ENCODE results near the gene KRTAP10-10.
"Not testable (repeated sequence)": the region's sequence is repeated elsewhere in the genome, so short reads cannot be mapped to it uniquely, and the experiment has no call there.

KRTAP10-10 gene

GRCh38 chr21:44637018-44637850 is at the start of gene KRTAP10-10:
Gene KRTAP10-10 (plus strand): TSS chr21:44637356. CDS start chr21:44637418, 62 bp downstream.
- DNase-seq (ENCODE audit: insufficient read length, low spot score) (no peak), FAIRE-seq (no peak)

GRCh38 chr21:44589094-44589493 is 48.1 kb upstream of the KRTAP10-10 start:
- DNase-seq (ENCODE audit: insufficient read length, low spot score) (no peak), FAIRE-seq (no peak)

GRCh38 chr21:44589586-44590305 is 47.4 kb upstream of the KRTAP10-10 start:
- FAIRE-seq (no peak), DNase-seq (ENCODE audit: insufficient read length, low spot score) (no peak)

GRCh38 chr21:44590311-44590721 is 46.8 kb upstream of the KRTAP10-10 start:
- FAIRE-seq (no peak), DNase-seq (ENCODE audit: insufficient read length, low spot score) (no peak)

- not testable (repeated sequence) for FAIRE-seq; DNase-seq (ENCODE audit: insufficient read length, low spot score)
Measured at GRCh38 chr21:44590897-44591800, 46.0 kb upstream of the KRTAP10-10 start.

GRCh38 chr21:44591801-44592130 is 45.4 kb upstream of the KRTAP10-10 start:
- DNase-seq (ENCODE audit: insufficient read length, low spot score); FAIRE-seq: not testable (repeated sequence)

- FAIRE-seq (no peak), DNase-seq (ENCODE audit: insufficient read length, low spot score) (no peak)
Measured at GRCh38 chr21:44592446-44593311, 44.5 kb upstream of the KRTAP10-10 start, which contains the start of gene KRTAP10-6. Gene KRTAP10-6 (minus strand): TSS chr21:44592505. CDS start chr21:44592484, 21 bp downstream.

- DNase-seq (ENCODE audit: insufficient read length, low spot score): no peak
- no peak for FAIRE-seq
Measured at GRCh38 chr21:44593598-44594405, 43.4 kb upstream of the KRTAP10-10 start.

GRCh38 chr21:44594406-44594916 is 42.7 kb upstream of the KRTAP10-10 start:
- DNase-seq (ENCODE audit: insufficient read length, low spot score): no peak
- FAIRE-seq: no peak

GRCh38 chr21:44595524-44595923 is 41.6 kb upstream of the KRTAP10-10 start:
- DNase-seq (ENCODE audit: insufficient read length, low spot score) (no peak), FAIRE-seq (no peak)

- FAIRE-seq: no peak
- DNase-seq (ENCODE audit: insufficient read length, low spot score): no peak
Measured at GRCh38 chr21:44596068-44596725, 41.0 kb upstream of the KRTAP10-10 start.

- FAIRE-seq: no peak
- DNase-seq (ENCODE audit: insufficient read length, low spot score): no peak
Measured at GRCh38 chr21:44598061-44598460, 39.1 kb upstream of the KRTAP10-10 start.

- DNase-seq (ENCODE audit: insufficient read length, low spot score) (no peak), FAIRE-seq (no peak)
Measured at GRCh38 chr21:44599264-44600029, 37.7 kb upstream of the KRTAP10-10 start.

GRCh38 chr21:44600118-44600978 is 36.8 kb upstream of the KRTAP10-10 start, which contains the start of gene KRTAP10-7:
Gene KRTAP10-7 (plus strand): TSS chr21:44600597. CDS start chr21:44600622, 25 bp downstream.
- FAIRE-seq; DNase-seq (ENCODE audit: insufficient read length, low spot score): not testable (repeated sequence)

GRCh38 chr21:44601091-44601490 is 36.1 kb upstream of the KRTAP10-10 start:
- not testable (repeated sequence) for FAIRE-seq; DNase-seq (ENCODE audit: insufficient read length, low spot score)
